Lung (tissue), 12 donors: Measurements from ENCODE around the gene PITRM1. TPM values are rescaled to one million over a fixed set of nuclear protein-coding genes. Genes with fewer than 3 reads are reported as not detected.

Source experiments
- ATAC-seq: fragments of 200-7000 bp; cut with Tn5 transposase; one replicate; pipeline ENCODE4 v1.9.1; 2020; ENCODE audit warnings: moderate number of reproducible peaks; ENCODE audit not compliant: insufficient read depth, low FRiP score
- DNase-seq, 3 donors: peaks; one replicate each; pipeline ENCODE4 v3.0.0-alpha.2; 2013 to 2017
- H3K27ac ChIP-seq, 2 donors: one replicate each; pipeline ENCODE4 v1.5.1; 2013; ENCODE audit warnings: mild to moderate bottlenecking in 2 of 2, moderate library complexity in 2 of 2, control low read depth in 1 of 2, inconsistent platforms in 1 of 2, low read depth in 1 of 2, low read length in 1 of 2
- H3K27me3 ChIP-seq, 3 donors: one replicate each; pipeline ENCODE4 v1.5.1; 2013; ENCODE audit warnings: low read length in 2 of 3; ENCODE audit not compliant: control insufficient read depth in 3 of 3, insufficient read depth in 3 of 3
- H3K36me3 ChIP-seq, 4 donors: one replicate each; pipeline ENCODE4 v1.5.1; 2013; ENCODE audit warnings: low read length in 4 of 4, mild to moderate bottlenecking in 1 of 4, moderate library complexity in 1 of 4; ENCODE audit not compliant: control insufficient read depth in 4 of 4, insufficient read depth in 4 of 4
- H3K4me1 ChIP-seq, 5 donors: one replicate each; pipeline ENCODE4 v1.5.1; 2013; ENCODE audit warnings: low read length in 5 of 5, mild to moderate bottlenecking in 2 of 5, moderate library complexity in 1 of 5; ENCODE audit not compliant: control insufficient read depth in 5 of 5, insufficient read depth in 5 of 5
- H3K4me3 ChIP-seq: one replicate; pipeline ENCODE4 v1.5.1; 2013; ENCODE audit warnings: mild to moderate bottlenecking, control low read depth, moderate library complexity
- H3K9ac ChIP-seq, 2 donors: one replicate each; pipeline ENCODE4 v1.5.1; 2013; ENCODE audit warnings: low read length in 2 of 2, control low read depth in 1 of 2; ENCODE audit not compliant: insufficient read depth in 1 of 2
- H3K9me3 ChIP-seq, 4 donors: one replicate each; pipeline ENCODE4 v1.5.1; 2013; ENCODE audit warnings: low read length in 3 of 4, mild to moderate bottlenecking in 1 of 4, moderate library complexity in 1 of 4; ENCODE audit not compliant: control insufficient read depth in 4 of 4, insufficient read depth in 3 of 4
- CTCF ChIP-seq: IDR thresholded peaks from 2 replicates; pipeline ENCODE4 v1.5.1; 2012; ENCODE audit warnings: mild to moderate bottlenecking; ENCODE audit errors: control extremely low read depth, extremely low read depth
- WGBS, 2 donors: extraction: QIAGEN DNeasy Blood & Tissue Kit; methylation state at CpG; one replicate each; pipeline ENCODE4 v1.1.7; 2013; 5-methylcytosine and 5-hydroxymethylcytosine counted together
- polyA plus RNA-seq, 2 donors: library from polyadenylated mRNA; stranded (reverse); fragments of 200-250 nt; gene quantifications; one replicate each; pipeline ENCODE4 v1.2.1, GENCODE V29; 2013
- total RNA-seq, 2 donors: library from RNA; depleted of rRNA in 1 of 2; stranded (reverse); fragments of >200 nt in 1 of 2; gene quantifications; one replicate each; pipeline ENCODE4 v1.2.1, GENCODE V29; 2014 to 2021
- donor health status: control.
- donor health status: control.
- donor health status: Bipolar disorder and iron deficiency.
- donor health status: healthy.
- donor health status: DM: yes; HTN: yes; CAD: no.

Gene PITRM1
- total and polyA plus RNA-seq, 4 donors = 46.5 to 88.5 (median 60.7) TPM

- Histone ChIP-seq H3K9ac (no peak overlapping the region), H3K36me3 (peaks cover 0 to 33% (median 14%) of the 10 kb centered on the region in 4 donors), H3K27me3 (no peaks in the 10 kb centered on the region), H3K9me3 (peaks cover 0 to 2% (median 0%) of the 10 kb centered on the region in 4 donors), H3K27ac (no peak overlapping the region), H3K4me1 (peaks cover 0 to 6% (median 0%) of the 10 kb centered on the region in 5 donors), H3K4me3 (no peak overlapping the region)
- DNase-seq (no peak), ATAC-seq (no peak)
- WGBS, 2 donors = 91 to 92% methylated on average over 32 of the region's 32 CpGs
- TF ChIP-seq CTCF = no peak
Observed at GRCh38 chr10:3118641-3119091, 53.9 kb downstream of the PITRM1 start.

- H3K4me3 ChIP-seq = no peak overlapping the region
- H3K27ac ChIP-seq = no peak overlapping the region
- DNase-seq = no peak
- no peaks in the 10 kb centered on the region for H3K4me1 ChIP-seq
- H3K27me3 ChIP-seq = no peaks in the 10 kb centered on the region
- no peak overlapping the region for H3K9ac ChIP-seq
- TF ChIP-seq CTCF = no peak
- peaks cover 0 to 34% (median 14%) of the 10 kb centered on the region in 4 donors for H3K36me3 ChIP-seq
- 94% methylated on average over 12 of the region's 12 CpGs for WGBS, 2 donors
- no peak for ATAC-seq
- peaks cover 0 to 2% (median 0%) of the 10 kb centered on the region in 4 donors for H3K9me3 ChIP-seq
Observed at GRCh38 chr10:3117486-3117885, 55.1 kb downstream of the PITRM1 start.

- peak overlapping the region in 1 of 2 donors; percentile 56 for H3K27ac ChIP-seq
- peaks cover 0 to 34% (median 16%) of the 10 kb centered on the region in 4 donors for H3K36me3 ChIP-seq
- peaks cover 0 to 2% (median 0%) of the 10 kb centered on the region in 4 donors for H3K9me3 ChIP-seq
- H3K27me3 ChIP-seq = no peaks in the 10 kb centered on the region
- H3K9ac ChIP-seq = no peak overlapping the region
- no peaks in the 10 kb centered on the region for H3K4me1 ChIP-seq
- no peak overlapping the region for H3K4me3 ChIP-seq
- DNase-seq = peak in 1 of 3 donors; percentile 27
- peak; percentile 43 for ATAC-seq
- TF ChIP-seq CTCF = no peak
- 67 to 78% methylated on average over 20 of the region's 20 CpGs for WGBS, 2 donors
Observed at GRCh38 chr10:3116508-3117100, 56.0 kb downstream of the PITRM1 start.
